Posterior cingulate gyrus (tissue), 11 donors: Measurements from ENCODE around the gene MSLN.
"Not testable (repeated sequence)": the region's sequence is repeated elsewhere in the genome, so short reads cannot be mapped to it uniquely, and the experiment has no call there.

Source experiments
- DNase-seq, 10 donors: peaks; one replicate each; pipeline versions ENCODE4 v3.0.0 to v3.0.0-alpha.2; 2020 to 2021; ENCODE audit warnings: mixed read lengths in 3 of 10
- intact Hi-C: fragments of 100-400 bp; cut with DNase I; formaldehyde crosslinking; loops from one replicate; pipeline ENCODE4 v1.15.1; 2023

The MSLN gene

GRCh38 chr16:769184-769784 is 8.8 kb downstream of the MSLN start:
- intact Hi-C loops: no loop called here
- peak in 1 of 10 donors; percentile 67 for DNase-seq

GRCh38 chr16:769934-770333 is 9.4 kb downstream of the MSLN start:
- DNase-seq: no peak
- intact Hi-C loops: no loop called here

DNA sequence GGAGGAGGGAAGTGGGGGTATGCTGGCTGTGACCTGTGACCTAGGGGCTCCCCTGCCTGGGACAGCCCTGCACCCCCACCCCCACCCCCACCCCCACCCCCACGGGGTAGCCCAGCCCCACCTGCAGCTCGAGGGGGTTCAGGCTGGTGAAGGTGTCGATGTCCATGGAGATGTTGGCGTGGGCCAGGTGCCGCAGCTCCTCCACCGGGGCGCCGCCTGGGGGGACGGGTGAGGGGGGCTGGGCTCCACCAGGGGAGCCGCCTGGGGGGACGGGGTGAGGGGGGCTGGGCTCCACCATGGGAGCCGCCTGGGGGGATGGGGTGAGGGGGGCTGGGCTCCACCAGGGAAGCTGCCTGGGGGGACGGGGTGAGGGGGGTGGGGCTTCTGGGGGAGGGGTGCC is 9.9 kb downstream of the MSLN start:
- intact Hi-C loops: no loop called here
- no peak for DNase-seq

GRCh38 chr16:772959-773358 is 12.4 kb downstream of the MSLN start:
- intact Hi-C loops: no loop called here
- no peak for DNase-seq

DNA sequence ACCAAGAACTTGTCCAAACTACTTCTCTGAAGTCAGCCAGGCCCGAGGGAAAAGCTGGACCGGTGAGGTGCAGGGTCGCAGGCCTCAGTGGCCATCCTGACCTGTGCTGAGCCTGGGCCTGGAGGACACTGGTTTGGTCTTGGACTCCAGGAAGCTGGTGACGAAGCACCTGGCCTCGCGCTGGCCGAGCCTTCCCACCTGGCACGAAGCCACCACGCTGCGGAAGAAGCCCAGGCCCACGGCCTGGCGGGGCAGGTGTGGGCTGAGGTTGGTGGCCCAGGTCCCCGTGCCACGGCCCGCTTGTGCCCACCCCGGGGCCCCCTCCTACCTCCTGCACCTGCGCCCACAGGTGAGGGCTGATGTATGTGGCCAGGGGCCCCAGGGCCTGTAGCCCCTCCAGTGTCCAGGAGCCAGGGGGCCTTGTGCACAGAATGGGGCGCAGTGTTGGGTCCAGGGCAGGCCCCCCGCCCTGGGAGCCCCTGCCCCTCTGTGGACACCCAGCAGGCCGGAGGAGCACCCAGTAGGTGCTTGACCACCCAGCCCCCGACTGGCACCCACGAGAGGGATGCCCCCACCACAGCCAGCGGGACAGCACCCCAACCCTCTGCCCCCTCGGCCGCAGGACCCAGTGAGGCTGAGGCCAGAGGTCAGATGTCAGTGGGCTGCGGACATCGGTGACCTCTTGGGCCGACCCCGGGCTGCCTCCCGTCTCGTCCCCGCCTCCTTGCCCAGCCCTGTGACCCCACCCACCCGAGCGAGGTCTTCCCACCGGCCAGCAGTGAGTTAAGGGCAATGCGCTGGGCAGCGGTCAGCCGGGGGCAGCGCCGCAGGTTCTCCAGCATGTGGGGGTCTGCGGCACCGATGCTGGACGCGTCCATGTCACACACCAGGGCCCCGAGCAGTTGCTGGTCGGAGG is 13.8 kb downstream of the MSLN start:
- intact Hi-C loops: no loop called here
- DNase-seq: no peak

GRCh38 chr16:775236-775796 is 14.8 kb downstream of the MSLN start:
- DNase-seq: no peak
- intact Hi-C loops: no loop called here

- intact Hi-C loops: not testable (repeated sequence)
Measured at GRCh38 chr16:776298-776697, 15.8 kb downstream of the MSLN start.

GRCh38 chr16:776824-777223 is 16.3 kb downstream of the MSLN start:
- DNase-seq: no peak
- intact Hi-C loops: no loop called here

More at GRCh38 chr16:776298-776697, 15.8 kb downstream of the MSLN start:
- DNase-seq: not testable (repeated sequence)

DNA sequence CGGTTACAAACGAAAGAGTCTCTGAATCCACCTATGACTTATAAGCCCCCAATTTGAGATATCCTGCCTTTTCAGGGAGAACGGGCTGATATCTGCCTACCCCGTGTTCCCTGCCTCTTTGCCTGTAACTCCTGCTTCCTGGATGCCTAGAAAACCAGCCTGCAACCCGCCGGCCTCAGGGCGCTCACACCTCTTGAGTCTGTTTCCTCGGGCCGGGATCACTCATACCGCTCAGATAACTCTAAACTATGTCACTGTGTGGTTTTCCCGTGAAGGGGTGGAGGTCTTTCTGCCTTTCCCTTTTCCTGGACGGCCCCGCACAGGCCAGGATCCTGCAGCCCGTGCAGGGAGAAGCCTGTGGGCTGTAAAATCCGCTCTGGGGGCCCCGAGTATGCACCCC is 17.3 kb downstream of the MSLN start:
- no peak for DNase-seq
- intact Hi-C loops: no loop called here

- intact Hi-C loops: no loop called here
- no peak for DNase-seq
Measured at GRCh38 chr16:778447-778846, 17.9 kb downstream of the MSLN start.

DNA sequence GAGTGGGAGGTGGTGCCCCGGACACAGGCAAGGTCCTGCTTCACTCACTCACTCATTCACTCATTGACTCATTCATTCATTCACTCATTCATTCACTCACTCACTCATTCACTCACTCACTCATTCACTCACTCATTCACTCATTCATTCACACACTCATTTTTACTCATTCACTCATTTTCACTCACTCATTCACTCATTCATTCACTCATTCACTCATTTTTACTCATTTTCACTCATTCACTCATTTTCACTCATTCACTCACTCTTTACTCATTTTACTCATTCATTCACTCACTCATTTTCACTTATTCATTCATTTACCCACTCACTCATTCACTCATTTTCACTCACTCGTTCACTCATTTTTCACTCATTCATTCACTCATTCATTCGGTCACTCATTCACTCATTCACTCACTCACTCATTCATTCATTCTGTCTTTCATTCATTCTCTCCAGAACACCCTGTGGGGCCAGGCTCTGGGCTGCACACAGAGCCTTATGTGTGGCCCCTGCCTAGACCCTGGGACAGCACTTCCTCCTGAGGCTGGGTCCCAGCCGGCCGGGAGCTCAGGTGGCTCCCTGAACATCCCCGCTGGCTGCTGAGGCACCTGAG is 18.5 kb downstream of the MSLN start:
- intact Hi-C loops: no loop called here
- DNase-seq: no peak

DNA sequence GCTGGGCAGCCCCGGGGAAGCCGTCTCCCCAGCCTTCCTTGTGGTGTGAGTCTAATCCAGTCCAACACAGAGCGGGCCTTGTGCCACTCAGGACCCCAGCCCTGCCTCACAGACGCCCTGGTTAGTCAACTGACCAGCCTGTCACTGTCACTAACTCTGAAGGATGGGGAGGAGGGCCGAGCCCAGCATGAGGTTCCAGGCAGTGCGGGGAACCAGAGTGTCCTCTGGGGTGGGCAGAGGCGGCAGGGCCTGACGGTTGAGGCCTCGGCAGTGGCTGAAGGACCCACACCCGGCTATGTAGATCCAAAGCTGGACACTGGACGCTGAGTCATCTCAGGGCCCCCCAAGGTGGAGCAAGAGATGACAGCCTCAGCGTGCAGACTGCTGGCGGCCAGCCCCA is 19.0 kb downstream of the MSLN start:
- intact Hi-C loops: no loop called here

GRCh38 chr16:780296-780695 is 19.8 kb downstream of the MSLN start:
- intact Hi-C loops: no loop called here
- no peak for DNase-seq

More for the DNA sequence above, 19.0 kb downstream of the MSLN start:
- DNase-seq: no peak

DNA sequence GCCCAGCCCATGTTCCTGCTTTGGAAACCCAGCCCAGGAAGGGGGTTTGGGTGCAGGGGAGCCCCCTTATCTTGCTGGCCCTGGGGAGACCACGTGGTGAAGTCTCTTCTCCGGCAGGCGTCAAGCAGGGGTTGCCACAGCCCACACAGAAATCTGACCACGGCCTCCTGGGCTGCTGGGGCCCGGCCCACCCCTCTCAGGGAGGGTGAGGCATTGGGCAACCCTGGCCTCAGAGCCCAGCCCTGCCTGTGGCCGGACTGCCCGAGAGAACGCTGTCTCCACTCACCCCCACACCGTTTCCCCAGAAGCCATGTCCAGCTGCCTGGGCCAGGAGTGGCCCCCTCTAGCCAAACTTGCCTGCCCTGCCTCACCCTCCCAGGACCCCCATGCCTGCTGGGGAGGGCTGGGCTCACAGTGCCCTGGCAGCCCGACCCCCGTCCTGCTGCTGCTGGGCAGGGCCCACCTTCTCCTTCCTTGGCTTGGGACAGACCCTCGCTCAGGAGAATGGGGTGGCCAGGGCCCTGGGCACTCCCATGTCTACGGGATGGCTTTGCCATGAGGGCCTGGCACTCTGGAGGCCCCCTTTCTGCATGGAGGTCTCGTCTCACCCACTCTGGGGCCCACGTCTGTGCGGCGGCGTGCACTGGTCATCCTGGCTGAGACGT is 20.9 kb downstream of the MSLN start:
- no peak for DNase-seq
- intact Hi-C loops: no loop called here

- intact Hi-C loops: no loop called here
- DNase-seq: no peak
Measured at GRCh38 chr16:782258-782657, 21.7 kb downstream of the MSLN start.

DNA sequence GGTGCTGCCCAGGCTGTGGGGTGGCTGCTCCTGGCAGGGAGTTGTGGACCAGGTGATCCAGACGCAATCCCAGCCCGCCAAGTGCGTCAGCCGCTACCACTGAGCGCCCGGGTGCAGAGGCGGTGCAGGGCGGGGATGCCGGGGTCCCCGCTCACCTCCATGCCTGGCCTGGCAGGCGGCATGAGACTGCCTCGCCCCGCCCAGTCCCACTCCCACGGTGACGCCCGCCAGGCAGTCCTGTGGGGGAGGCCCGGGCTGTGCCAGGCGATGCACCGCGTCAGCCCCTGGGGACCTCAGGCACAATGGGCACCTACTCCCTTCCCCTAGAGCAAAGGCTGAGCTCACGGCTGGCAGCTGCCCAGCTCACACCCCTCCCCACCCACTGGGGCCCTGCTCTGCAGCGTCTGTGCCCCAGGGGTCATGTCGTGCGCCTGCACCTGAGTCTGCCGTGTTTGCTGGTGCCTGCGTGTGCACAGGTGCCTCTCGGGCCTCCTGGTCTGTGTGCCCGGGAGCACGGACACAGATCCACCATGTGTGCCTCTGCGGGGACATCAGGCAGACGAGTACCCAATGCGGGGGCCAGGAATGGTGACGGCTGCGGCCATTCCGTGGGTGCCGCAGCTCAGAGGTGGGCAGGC is 22.4 kb downstream of the MSLN start:
- intact Hi-C loops: no loop called here

GRCh38 chr16:783404-784161 is 23.0 kb downstream of the MSLN start:
- intact Hi-C loops: no loop called here
- DNase-seq: no peak

More for the DNA sequence above, 22.4 kb downstream of the MSLN start:
- DNase-seq: peak in 2 of 10 donors; percentile 34 to 84

DNA sequence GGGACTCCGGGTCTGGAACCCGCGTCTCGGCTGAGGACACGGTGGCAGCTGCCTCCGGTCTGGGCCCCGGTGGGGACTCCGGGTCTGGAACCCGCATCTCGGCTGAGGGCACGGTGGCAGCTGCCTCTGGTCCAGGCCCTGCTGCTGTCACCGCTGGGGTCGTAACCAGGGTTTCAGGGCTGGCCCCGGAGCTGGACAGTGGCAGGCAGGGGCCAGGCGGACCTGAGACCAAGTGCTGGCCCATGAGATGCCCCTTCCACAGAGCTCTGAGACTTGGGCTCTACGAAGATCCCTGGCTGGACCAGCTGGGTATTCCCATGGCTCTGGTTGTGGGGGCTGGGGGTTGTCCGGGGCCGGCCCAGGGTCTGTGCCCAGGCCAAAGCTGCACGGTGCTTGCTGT is 23.9 kb downstream of the MSLN start:
- DNase-seq: no peak
- intact Hi-C loops: no loop called here
